B cell (primary cell): ENCODE results near the gene KLHL10. TPM values are rescaled to one million over a fixed set of nuclear protein-coding genes. Genes with fewer than 3 reads are reported as not detected.

Experiments
- ATAC-seq: fragments of 200-7000 bp; cut with Tn5 transposase; one replicate; pipeline ENCODE4 v1.10.0; 2021; ENCODE audit warnings: low read depth, mild to moderate bottlenecking, moderate number of reproducible peaks, moderate library complexity
- CTCF ChIA-PET: fragments of 350-600 bp; sonication (Branson Sonifier 250); formaldehyde crosslinking; loops from one replicate; lab custom pipeline; 2021; ENCODE audit warnings: antibody characterized with exemption, inconsistent platforms; lab: Charles Lee
- POLR2A ChIA-PET: fragments of 350-600 bp; sonication (Branson Sonifier 250); formaldehyde crosslinking; loops from one replicate; lab custom pipeline; 2021; ENCODE audit warnings: antibody characterized with exemption; lab: Charles Lee
- DNase-seq: peaks from one replicate; pipeline ENCODE4 v3.0.0; 2013
- H2AFZ ChIP-seq: 2 replicates; pipeline ENCODE4 v1.6.1; 2012; ENCODE audit warnings: mild to moderate bottlenecking, low read depth, low read length; ENCODE audit not compliant: insufficient read depth, poor library complexity, severe bottlenecking
- H3K27ac ChIP-seq, 2 donors: 1 replicate in 1 of 2; 2 replicates in 1 of 2; pipeline ENCODE4 v1.5.1; 2012 to 2013; ENCODE audit warnings: low read length in 2 of 2, mild to moderate bottlenecking in 2 of 2, moderate library complexity in 1 of 2
- H3K27me3 ChIP-seq, 4 experiments: fragments of 200-600 bp in 1 of 4; sonication (generic) in 1 of 4; replicated peaks in 1 of 4; 1 replicate in 2 of 4; 2 replicates in 2 of 4; pipeline versions ENCODE4 v1.6.1 to v1.7.0; 2013 to 2016; ENCODE audit warnings: low read length in 3 of 4, mild to moderate bottlenecking in 2 of 4, mixed read lengths in 1 of 4, moderate library complexity in 1 of 4; ENCODE audit not compliant: insufficient read depth in 4 of 4, control insufficient read depth in 3 of 4; ENCODE audit errors: control extremely low read depth in 1 of 4
- H3K36me3 ChIP-seq, 2 experiments: replicated peaks in 1 of 2; 1 replicate in 1 of 2; 2 replicates in 1 of 2; pipeline versions ENCODE4 v1.6.1 to v1.7.1; 2013; ENCODE audit warnings: low read length in 1 of 2; ENCODE audit not compliant: insufficient read depth in 2 of 2, control insufficient read depth in 1 of 2; ENCODE audit errors: control extremely low read depth in 1 of 2, extremely low read depth in 1 of 2
- H3K4me1 ChIP-seq, 2 donors: fragments of 200-600 bp in 1 of 2; sonication (generic) in 1 of 2; 1 replicate in 1 of 2; 2 replicates in 1 of 2; pipeline versions ENCODE4 v1.5.1 to v1.6.1; 2013 to 2017; ENCODE audit warnings: low read length in 2 of 2; ENCODE audit not compliant: control insufficient read depth in 2 of 2, insufficient read depth in 2 of 2
- H3K4me2 ChIP-seq: replicated peaks from 2 replicates; pipeline ENCODE3; 2012; ENCODE audit warnings: mild to moderate bottlenecking, low read depth, low read length; ENCODE audit not compliant: poor library complexity, severe bottlenecking
- H3K4me3 ChIP-seq, 5 experiments: fragments of 200-600 bp in 1 of 5; sonication (generic) in 1 of 5; 1 replicate in 3 of 5; 2 replicates in 2 of 5; pipeline versions ENCODE4 v1.5.1 to v1.7.0; 2011 to 2016; ENCODE audit warnings: low read length in 4 of 5, mild to moderate bottlenecking in 4 of 5, low read depth in 2 of 5, control low read depth in 1 of 5, moderate library complexity in 1 of 5; ENCODE audit not compliant: insufficient read depth in 1 of 5; ENCODE audit errors: control extremely low read depth in 1 of 5, extremely low read depth in 1 of 5
- H3K79me2 ChIP-seq: fragments of 200-600 bp; sonication (generic); one replicate; pipeline ENCODE4 v1.6.0; 2016; ENCODE audit warnings: low read length; ENCODE audit not compliant: control insufficient read depth, insufficient read depth
- H3K9ac ChIP-seq: fragments of 200-600 bp; sonication (generic); 2 replicates; pipeline ENCODE4 v1.6.1; 2017; ENCODE audit warnings: mild to moderate bottlenecking, low read length, moderate library complexity
- H3K9me3 ChIP-seq, 3 donors: one replicate each; pipeline versions ENCODE4 v1.6.1 to v1.7.1; 2013; ENCODE audit warnings: low read length in 2 of 3; ENCODE audit not compliant: control insufficient read depth in 2 of 3, insufficient read depth in 1 of 3; ENCODE audit errors: control extremely low read depth in 1 of 3
- H4K20me1 ChIP-seq: 2 replicates; pipeline ENCODE4 v1.6.0; 2012; ENCODE audit warnings: mild to moderate bottlenecking, low read length; ENCODE audit not compliant: insufficient read depth, control insufficient read depth, poor library complexity, severe bottlenecking
- H3K27ac Mint-ChIP-seq: one replicate; pipeline ENCODE4 v1.8.0; 2021; ENCODE audit warnings: mixed read lengths
- H3K27me3 Mint-ChIP-seq: one replicate; pipeline ENCODE4 v1.8.0; 2021; ENCODE audit warnings: mixed read lengths
- H3K4me1 Mint-ChIP-seq: one replicate; pipeline ENCODE4 v1.8.0; 2021; ENCODE audit warnings: mixed read lengths
- H3K4me3 Mint-ChIP-seq: one replicate; pipeline ENCODE4 v1.8.0; 2021; ENCODE audit warnings: mixed read lengths
- H3K9me3 Mint-ChIP-seq: one replicate; pipeline ENCODE4 v1.8.0; 2022; ENCODE audit warnings: mixed read lengths; ENCODE audit not compliant: insufficient read depth
- CTCF ChIP-seq: fragments of 200-600 bp; IDR thresholded peaks from one replicate; pipeline ENCODE4 v1.8.0; 2022; ENCODE audit warnings: antibody characterized with exemption, mild to moderate bottlenecking
- EZH2 ChIP-seq: IDR thresholded peaks from 2 replicates; pipeline ENCODE4 v1.6.1; 2012; ENCODE audit warnings: borderline replicate concordance, low read depth, mild to moderate bottlenecking, moderate library complexity, low read length; ENCODE audit not compliant: insufficient read depth, poor library complexity, severe bottlenecking
- WGBS: methylation state at CpG from one replicate; pipeline ENCODE4 v1.1.5; 2013; ENCODE audit warnings: missing lambda C conversion rate; ENCODE audit not compliant: insufficient coverage; 5-methylcytosine and 5-hydroxymethylcytosine counted together
- intact Hi-C: fragments of 100-400 bp; cut with micrococcal nuclease; formaldehyde crosslinking; loops from one replicate; pipeline ENCODE4 v1.10.0; 2022
- polyA plus RNA-seq: library from polyadenylated mRNA; depleted of rRNA; stranded (reverse); fragments of >200 nt; gene quantifications from 2 replicates; pipeline ENCODE4 v1.2.3, GENCODE V29; 2012
- total RNA-seq, 2 donors: library from RNA; stranded (reverse); fragments of 120-200 nt in 1 of 2; gene quantifications; 1 replicate in 1 of 2; 2 replicates in 1 of 2; pipeline versions ENCODE4 v1.2.3 to v1.2.4, GENCODE V29; 2013 to 2022

The KLHL10 gene
- total and polyA plus RNA-seq, 2 donors (not counting 1 experiment from before 2014, with no cell fraction given) = 0.12 to 0.37 TPM

DNA sequence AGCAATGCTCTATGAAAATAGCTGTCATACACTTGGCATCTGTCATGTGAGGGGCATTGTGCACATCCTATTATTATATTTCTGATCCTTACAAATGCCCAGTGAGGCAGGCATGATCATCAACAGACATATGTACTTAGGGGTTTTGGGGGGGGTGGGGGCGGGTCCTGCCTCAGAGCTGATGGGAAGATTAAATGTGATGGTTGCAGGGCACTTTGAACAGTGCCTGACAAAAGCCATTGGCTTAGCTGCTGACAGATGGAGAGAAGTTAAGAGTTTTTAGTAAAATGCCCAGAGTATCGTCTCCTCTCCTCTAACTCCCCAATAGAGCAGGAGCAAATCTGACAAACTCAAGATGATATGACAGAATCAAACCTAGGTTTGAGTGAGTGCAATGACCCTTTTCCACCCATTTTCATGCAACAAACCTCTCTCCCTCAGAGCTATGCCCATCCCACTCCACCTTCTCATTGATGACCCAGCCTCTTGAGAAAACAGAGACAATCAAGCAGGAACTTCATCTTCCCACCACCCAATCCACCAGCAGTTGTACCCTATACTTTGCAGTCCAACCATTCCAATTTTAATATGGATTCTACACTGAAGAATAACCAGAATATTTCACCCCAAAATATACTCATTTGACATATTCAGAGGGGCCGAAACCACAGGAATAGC, 22.8 kb downstream of the KLHL10 start:
- Histone ChIP-seq H3K9me3 (no peaks in the 10 kb centered on the region), H2AFZ (no peak overlapping the region), H3K27ac (no peak overlapping the region), H3K9ac (no peak overlapping the region), H3K4me3 (no peak overlapping the region), H3K36me3 (no peaks in the 10 kb centered on the region), H3K4me2 (no peak overlapping the region), H4K20me1 (peaks cover 72% of the 10 kb centered on the region), H3K27me3 (no peaks in the 10 kb centered on the region), H3K79me2 (peaks cover 90% of the 10 kb centered on the region), H3K4me1 (peaks cover 21 to 23% of the 10 kb centered on the region in 2 donors)
- Mint-ChIP-seq H3K27me3 (no peaks in the 10 kb centered on the region), H3K9me3 (no peaks in the 10 kb centered on the region), H3K4me1 (peaks cover 21% of the 10 kb centered on the region), H3K27ac (no peak overlapping the region), H3K4me3 (no peak overlapping the region)
- CTCF ChIA-PET = interaction anchor here (1.4 kb wide), 1 partner anchor 11 kb away, joined by 3 read pairs; no protein-coding TSS in a partner anchor
- TF ChIP-seq EZH2 (no peak), CTCF (no peak)
- DNase-seq (no peak), ATAC-seq (no peak)
- POLR2A ChIA-PET = interaction anchor here (0.6 kb wide), 1 partner anchor 252 kb away, joined by 3 read pairs; the partner anchor contains the start of gene DHX58
- intact Hi-C loops = no loop called here
- 100% methylated on average over 2 of the region's 3 CpGs for WGBS
